Measurements from ENCODE around the gene ADGRG3.

DNA sequence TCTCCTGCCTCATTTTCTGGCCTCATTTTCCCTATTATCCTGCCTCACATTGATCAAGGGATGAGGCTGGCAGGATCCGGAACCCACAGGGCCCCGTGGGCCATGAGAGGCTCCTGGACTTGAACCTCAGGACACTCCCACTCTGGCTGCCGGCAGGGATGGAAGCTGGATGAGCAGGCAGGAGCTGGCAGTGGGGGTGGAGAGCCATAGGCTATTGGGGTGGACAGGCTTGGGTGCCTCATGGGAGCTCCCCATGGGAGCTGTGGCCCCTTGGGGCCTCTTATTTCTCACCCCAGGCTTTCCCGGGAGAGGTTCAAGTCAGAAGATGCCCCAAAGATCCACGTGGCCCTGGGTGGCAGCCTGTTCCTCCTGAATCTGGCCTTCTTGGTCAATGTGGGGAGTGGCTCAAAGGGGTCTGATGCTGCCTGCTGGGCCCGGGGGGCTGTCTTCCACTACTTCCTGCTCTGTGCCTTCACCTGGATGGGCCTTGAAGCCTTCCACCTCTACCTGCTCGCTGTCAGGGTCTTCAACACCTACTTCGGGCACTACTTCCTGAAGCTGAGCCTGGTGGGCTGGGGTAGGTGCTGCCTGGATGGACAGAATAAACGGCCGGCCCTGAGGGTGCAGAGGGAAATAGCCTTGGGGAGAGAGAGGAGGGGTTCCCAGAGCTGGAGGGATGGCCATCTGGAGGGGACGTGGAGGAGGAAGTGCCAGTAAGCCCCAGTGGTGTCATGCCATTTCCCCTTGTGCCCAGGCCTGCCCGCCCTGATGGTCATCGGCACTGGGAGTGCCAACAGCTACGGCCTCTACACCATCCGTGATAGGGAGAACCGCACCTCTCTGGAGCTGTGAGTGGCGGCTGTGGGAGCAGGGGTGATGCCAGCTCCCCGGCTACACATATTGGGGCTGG, 15.8 kb downstream of the ADGRG3 start:
- TF ChIP-seq, protein P1, sequence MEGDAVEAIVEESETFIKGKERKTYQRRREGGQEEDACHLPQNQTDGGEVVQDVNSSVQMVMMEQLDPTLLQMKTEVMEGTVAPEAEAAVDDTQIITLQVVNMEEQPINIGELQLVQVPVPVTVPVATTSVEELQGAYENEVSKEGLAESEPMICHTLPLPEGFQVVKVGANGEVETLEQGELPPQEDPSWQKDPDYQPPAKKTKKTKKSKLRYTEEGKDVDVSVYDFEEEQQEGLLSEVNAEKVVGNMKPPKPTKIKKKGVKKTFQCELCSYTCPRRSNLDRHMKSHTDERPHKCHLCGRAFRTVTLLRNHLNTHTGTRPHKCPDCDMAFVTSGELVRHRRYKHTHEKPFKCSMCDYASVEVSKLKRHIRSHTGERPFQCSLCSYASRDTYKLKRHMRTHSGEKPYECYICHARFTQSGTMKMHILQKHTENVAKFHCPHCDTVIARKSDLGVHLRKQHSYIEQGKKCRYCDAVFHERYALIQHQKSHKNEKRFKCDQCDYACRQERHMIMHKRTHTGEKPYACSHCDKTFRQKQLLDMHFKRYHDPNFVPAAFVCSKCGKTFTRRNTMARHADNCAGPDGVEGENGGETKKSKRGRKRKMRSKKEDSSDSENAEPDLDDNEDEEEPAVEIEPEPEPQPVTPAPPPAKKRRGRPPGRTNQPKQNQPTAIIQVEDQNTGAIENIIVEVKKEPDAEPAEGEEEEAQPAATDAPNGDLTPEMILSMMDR (IDR thresholded peaks at IDR 0.05) = no peak
- TF ChIP-seq POLR2A (IDR thresholded peaks at IDR 0.05) (no peak), EP300 (IDR thresholded peaks at IDR 0.05) (no peak)

All from stomach (tissue), 4 donors.